Calu3 (cell line): ENCODE measurements around the gene CHMP6. TPM values are rescaled to one million over a fixed set of nuclear protein-coding genes. Genes with fewer than 3 reads are reported as not detected.

Source experiments
- BruUV-seq: library from RNA; stranded (reverse); fragments of 400-500 nt; replicated peaks from 2 replicates; lab custom pipeline; 2021; lab: Mats Ljungman, UMichigan
- CTCF ChIA-PET: fragments of 300-600 bp; sonication (Branson Sonifier 250); formaldehyde crosslinking; loops from one replicate; lab custom pipeline; 2022; ENCODE audit warnings: antibody characterized with exemption; lab: Charles Lee
- DNase-seq: peaks from one replicate; pipeline ENCODE4 v3.0.0; 2022
- H3K27ac Mint-ChIP-seq: one replicate; pipeline ENCODE4 v1.8.0; 2022; ENCODE audit warnings: mixed read lengths; ENCODE audit not compliant: unreplicated experiment
- H3K27me3 Mint-ChIP-seq: one replicate; pipeline ENCODE4 v1.8.0; 2022; ENCODE audit warnings: mixed read lengths; ENCODE audit not compliant: unreplicated experiment
- H3K36me3 Mint-ChIP-seq: one replicate; pipeline ENCODE4 v1.8.0; 2022; ENCODE audit warnings: mild to moderate bottlenecking, moderate library complexity, mixed read lengths; ENCODE audit not compliant: insufficient read depth, unreplicated experiment
- H3K4me1 Mint-ChIP-seq: one replicate; pipeline ENCODE4 v1.8.0; 2022; ENCODE audit warnings: mild to moderate bottlenecking, low read depth, mixed read lengths; ENCODE audit not compliant: unreplicated experiment
- H3K4me3 Mint-ChIP-seq: one replicate; pipeline ENCODE4 v1.8.0; 2022; ENCODE audit warnings: mild to moderate bottlenecking, low read depth, moderate library complexity, mixed read lengths; ENCODE audit not compliant: unreplicated experiment
- H3K9me3 Mint-ChIP-seq: one replicate; pipeline ENCODE4 v1.8.0; 2022; ENCODE audit warnings: low read depth, mixed read lengths; ENCODE audit not compliant: unreplicated experiment
- CTCF ChIP-seq: fragments of 200-600 bp; IDR thresholded peaks from one replicate; pipeline ENCODE4 v1.8.0; 2022; ENCODE audit warnings: antibody characterized with exemption; ENCODE audit not compliant: unreplicated experiment
- intact Hi-C: fragments of 100-400 bp; cut with micrococcal nuclease; formaldehyde crosslinking; loops from one replicate; pipeline ENCODE4 v1.10.0; 2022; ENCODE audit not compliant: unreplicated experiment
- total RNA-seq: library from RNA; stranded (reverse); gene quantifications from 2 replicates; pipeline ENCODE4 v1.2.3, GENCODE V29; 2022

CHMP6 gene
- total RNA-seq, 1 experiment from 2014 or later = 27.9 TPM

GRCh38 chr17:80970762-80971703, 20.6 kb upstream of the CHMP6 start:
- Mint-ChIP-seq H3K9me3 (no peaks in the 10 kb centered on the region), H3K27ac (no peak overlapping the region), H3K4me3 (no peak overlapping the region), H3K27me3 (peaks cover 31% of the 10 kb centered on the region), H3K4me1 (no peaks in the 10 kb centered on the region), H3K36me3 (peaks cover 21% of the 10 kb centered on the region)
- intact Hi-C loops = no loop called here
- no TSS peak for BruUV-seq
- no peak for DNase-seq
- CTCF ChIA-PET = no interaction called here
- TF ChIP-seq CTCF = no peak

DNA sequence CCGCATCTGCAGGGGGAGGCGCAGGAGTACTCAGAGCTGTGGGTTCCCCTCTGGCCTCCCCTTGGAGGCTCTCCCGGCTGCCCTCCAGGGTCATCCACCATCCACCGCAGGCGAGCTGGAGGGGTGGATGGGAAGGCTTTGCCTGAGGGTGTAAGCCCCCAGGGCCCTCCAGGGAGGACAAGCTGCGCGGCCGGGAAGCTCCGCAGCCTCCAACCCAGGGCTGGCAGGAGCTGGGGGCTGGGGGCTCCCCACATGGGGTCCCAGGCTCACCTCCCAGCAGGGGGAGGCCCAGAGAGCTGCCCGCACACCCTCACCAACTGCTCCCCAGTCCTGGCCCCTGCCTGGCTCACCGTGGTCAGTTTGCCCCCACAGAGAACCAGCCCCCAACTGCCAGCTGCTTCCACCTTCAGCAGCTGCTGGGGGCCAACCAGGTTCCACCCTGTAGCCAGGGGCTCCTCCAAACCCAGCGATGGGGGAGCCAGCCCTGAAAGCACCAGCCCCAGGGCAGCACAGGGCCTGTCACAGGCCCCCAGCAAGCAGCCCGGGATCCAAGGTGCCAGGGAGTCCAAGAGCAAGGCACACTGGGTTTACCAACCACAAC, 19.8 kb upstream of the CHMP6 start:
- DNase-seq = no peak
- no TSS peak for BruUV-seq
- TF ChIP-seq CTCF = no peak
- Mint-ChIP-seq H3K36me3 (peaks cover 14% of the 10 kb centered on the region), H3K9me3 (no peaks in the 10 kb centered on the region), H3K4me1 (no peaks in the 10 kb centered on the region), H3K27ac (no peak overlapping the region), H3K27me3 (peaks cover 31% of the 10 kb centered on the region), H3K4me3 (no peak overlapping the region)
- CTCF ChIA-PET = interaction anchor here (0.8 kb wide), 1 partner anchor 15 kb away, joined by 5 read pairs; no protein-coding TSS in a partner anchor
- intact Hi-C loops = no loop called here

- Mint-ChIP-seq H3K4me3 (no peak overlapping the region), H3K27me3 (peaks cover 33% of the 10 kb centered on the region), H3K9me3 (no peaks in the 10 kb centered on the region), H3K4me1 (peaks cover 13% of the 10 kb centered on the region), H3K36me3 (no peaks in the 10 kb centered on the region), H3K27ac (no peak overlapping the region)
- CTCF ChIA-PET = no interaction called here
- no peak for TF ChIP-seq CTCF
- intact Hi-C loops = no loop called here
- no TSS peak for BruUV-seq
- DNase-seq = no peak
Observed at GRCh38 chr17:80976701-80977100, 14.9 kb upstream of the CHMP6 start.

- Mint-ChIP-seq H3K4me1 (peaks cover 13% of the 10 kb centered on the region), H3K36me3 (no peaks in the 10 kb centered on the region), H3K4me3 (no peak overlapping the region), H3K27me3 (peaks cover 38% of the 10 kb centered on the region), H3K27ac (no peak overlapping the region), H3K9me3 (no peaks in the 10 kb centered on the region)
- TF ChIP-seq CTCF = no peak
- no TSS peak for BruUV-seq
- DNase-seq = no peak
- intact Hi-C loops = no loop called here
- CTCF ChIA-PET = no interaction called here
Observed at GRCh38 chr17:80977172-80977571, 14.5 kb upstream of the CHMP6 start.
